Ishikawa (cell line): ENCODE results near the gene ZNF280D.

Experiments used
- CEBPB ChIP-seq: IDR thresholded peaks from 2 replicates; pipeline ENCODE4 v1.6.1; 2012
- CREB1 ChIP-seq: IDR thresholded peaks from 2 replicates; pipeline ENCODE4 v1.6.1; 2012; ENCODE audit warnings: low read depth
- EGR1 ChIP-seq: IDR thresholded peaks from 2 replicates; pipeline ENCODE4 v1.6.1; 2012
- EP300 ChIP-seq: IDR thresholded peaks from 2 replicates; pipeline ENCODE4 v1.6.1; 2012; ENCODE audit warnings: borderline replicate concordance
- FOXM1 ChIP-seq: IDR thresholded peaks from 2 replicates; pipeline ENCODE4 v1.6.1; 2012; ENCODE audit warnings: low read depth, borderline replicate concordance
- NFIC ChIP-seq: IDR thresholded peaks from 2 replicates; pipeline ENCODE4 v1.6.1; 2012
- RAD21 ChIP-seq: IDR thresholded peaks from 2 replicates; pipeline ENCODE4 v1.6.1; 2012; ENCODE audit warnings: low read depth
- TAF1 ChIP-seq: IDR thresholded peaks from 2 replicates; pipeline ENCODE4 v1.6.1; 2012; ENCODE audit warnings: low read depth, mild to moderate bottlenecking
- TCF12 ChIP-seq: IDR thresholded peaks from 2 replicates; pipeline ENCODE4 v1.6.1; 2012; ENCODE audit warnings: low read depth
- TEAD4 ChIP-seq: IDR thresholded peaks from 2 replicates; pipeline ENCODE4 v1.6.1; 2012
- YY1 ChIP-seq: IDR thresholded peaks from 2 replicates; pipeline ENCODE4 v1.6.1; 2012; ENCODE audit warnings: low read depth
- ZBTB7A ChIP-seq: IDR thresholded peaks from 2 replicates; pipeline ENCODE4 v1.6.1; 2012; ENCODE audit warnings: low read depth
- TF ChIP-seq, protein P1 (sequence below): IDR thresholded peaks from 2 replicates; pipeline ENCODE4 v1.6.1; 2012
- TF ChIP-seq, protein P2 (sequence below): IDR thresholded peaks from 2 replicates; pipeline ENCODE4 v1.6.1; 2012; ENCODE audit warnings: low read depth, mild to moderate bottlenecking
- TF ChIP-seq, protein P3 (sequence below): IDR thresholded peaks from 2 replicates; pipeline ENCODE4 v1.6.1; 2012

The ZNF280D gene

DNA sequence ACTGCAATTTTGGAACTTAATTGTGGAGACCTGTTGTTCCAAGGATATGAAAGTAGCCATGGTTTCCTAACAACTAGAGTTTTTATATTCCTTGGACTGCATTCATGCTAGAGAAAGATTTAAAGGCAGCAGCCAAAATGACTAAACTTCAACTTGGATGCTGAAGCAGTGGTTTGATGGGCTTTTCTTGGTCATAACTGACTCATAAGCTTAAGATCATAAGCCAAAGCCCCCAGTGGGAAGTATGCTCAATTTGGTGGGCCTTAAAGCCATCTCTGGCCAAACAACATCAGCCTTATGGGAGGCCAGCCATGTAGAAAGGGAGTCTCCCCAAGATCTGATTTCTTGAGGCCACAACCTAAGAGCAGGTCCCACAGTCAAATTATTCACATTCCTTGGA, 80.2 kb downstream of the ZNF280D start:
- TF ChIP-seq, protein P1, sequence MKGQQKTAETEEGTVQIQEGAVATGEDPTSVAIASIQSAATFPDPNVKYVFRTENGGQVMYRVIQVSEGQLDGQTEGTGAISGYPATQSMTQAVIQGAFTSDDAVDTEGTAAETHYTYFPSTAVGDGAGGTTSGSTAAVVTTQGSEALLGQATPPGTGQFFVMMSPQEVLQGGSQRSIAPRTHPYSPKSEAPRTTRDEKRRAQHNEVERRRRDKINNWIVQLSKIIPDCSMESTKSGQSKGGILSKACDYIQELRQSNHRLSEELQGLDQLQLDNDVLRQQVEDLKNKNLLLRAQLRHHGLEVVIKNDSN, result no peak
- TF ChIP-seq, protein P2, sequence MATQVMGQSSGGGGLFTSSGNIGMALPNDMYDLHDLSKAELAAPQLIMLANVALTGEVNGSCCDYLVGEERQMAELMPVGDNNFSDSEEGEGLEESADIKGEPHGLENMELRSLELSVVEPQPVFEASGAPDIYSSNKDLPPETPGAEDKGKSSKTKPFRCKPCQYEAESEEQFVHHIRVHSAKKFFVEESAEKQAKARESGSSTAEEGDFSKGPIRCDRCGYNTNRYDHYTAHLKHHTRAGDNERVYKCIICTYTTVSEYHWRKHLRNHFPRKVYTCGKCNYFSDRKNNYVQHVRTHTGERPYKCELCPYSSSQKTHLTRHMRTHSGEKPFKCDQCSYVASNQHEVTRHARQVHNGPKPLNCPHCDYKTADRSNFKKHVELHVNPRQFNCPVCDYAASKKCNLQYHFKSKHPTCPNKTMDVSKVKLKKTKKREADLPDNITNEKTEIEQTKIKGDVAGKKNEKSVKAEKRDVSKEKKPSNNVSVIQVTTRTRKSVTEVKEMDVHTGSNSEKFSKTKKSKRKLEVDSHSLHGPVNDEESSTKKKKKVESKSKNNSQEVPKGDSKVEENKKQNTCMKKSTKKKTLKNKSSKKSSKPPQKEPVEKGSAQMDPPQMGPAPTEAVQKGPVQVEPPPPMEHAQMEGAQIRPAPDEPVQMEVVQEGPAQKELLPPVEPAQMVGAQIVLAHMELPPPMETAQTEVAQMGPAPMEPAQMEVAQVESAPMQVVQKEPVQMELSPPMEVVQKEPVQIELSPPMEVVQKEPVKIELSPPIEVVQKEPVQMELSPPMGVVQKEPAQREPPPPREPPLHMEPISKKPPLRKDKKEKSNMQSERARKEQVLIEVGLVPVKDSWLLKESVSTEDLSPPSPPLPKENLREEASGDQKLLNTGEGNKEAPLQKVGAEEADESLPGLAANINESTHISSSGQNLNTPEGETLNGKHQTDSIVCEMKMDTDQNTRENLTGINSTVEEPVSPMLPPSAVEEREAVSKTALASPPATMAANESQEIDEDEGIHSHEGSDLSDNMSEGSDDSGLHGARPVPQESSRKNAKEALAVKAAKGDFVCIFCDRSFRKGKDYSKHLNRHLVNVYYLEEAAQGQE, result no peak
- TF ChIP-seq, protein P3, sequence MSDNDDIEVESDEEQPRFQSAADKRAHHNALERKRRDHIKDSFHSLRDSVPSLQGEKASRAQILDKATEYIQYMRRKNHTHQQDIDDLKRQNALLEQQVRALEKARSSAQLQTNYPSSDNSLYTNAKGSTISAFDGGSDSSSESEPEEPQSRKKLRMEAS, result no peak

DNA sequence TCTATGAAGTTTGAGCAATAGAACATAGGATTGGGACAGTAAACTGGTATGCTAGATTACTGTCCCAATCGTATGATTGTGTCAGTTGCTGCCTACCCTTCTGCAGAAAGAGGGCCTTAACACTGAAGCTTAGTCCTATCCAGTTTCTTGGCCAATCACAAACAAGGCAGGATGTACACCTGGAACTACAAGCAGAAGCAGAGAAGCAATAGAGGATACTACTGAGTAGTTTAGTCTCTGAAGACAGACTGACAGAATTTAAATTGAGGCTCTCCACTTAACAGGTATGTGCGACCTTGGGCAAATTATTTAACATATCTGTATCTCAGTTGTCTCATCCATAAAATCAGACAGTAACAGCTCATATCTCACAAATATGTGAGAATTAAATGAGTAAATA, 85.0 kb downstream of the ZNF280D start:
- no peak for TF ChIP-seq RAD21
- TF ChIP-seq, protein P2, result no peak
- TF ChIP-seq TEAD4, result no peak
- TF ChIP-seq TAF1, result no peak
- no peak for TF ChIP-seq ZBTB7A
- TF ChIP-seq NFIC, result no peak
- TF ChIP-seq EP300, result no peak
- TF ChIP-seq YY1, result no peak
- no peak for TF ChIP-seq CREB1
- TF ChIP-seq FOXM1, result no peak
- no peak for TF ChIP-seq TCF12
- TF ChIP-seq, protein P1, result no peak
- TF ChIP-seq EGR1, result no peak
- no peak for TF ChIP-seq CEBPB

DNA sequence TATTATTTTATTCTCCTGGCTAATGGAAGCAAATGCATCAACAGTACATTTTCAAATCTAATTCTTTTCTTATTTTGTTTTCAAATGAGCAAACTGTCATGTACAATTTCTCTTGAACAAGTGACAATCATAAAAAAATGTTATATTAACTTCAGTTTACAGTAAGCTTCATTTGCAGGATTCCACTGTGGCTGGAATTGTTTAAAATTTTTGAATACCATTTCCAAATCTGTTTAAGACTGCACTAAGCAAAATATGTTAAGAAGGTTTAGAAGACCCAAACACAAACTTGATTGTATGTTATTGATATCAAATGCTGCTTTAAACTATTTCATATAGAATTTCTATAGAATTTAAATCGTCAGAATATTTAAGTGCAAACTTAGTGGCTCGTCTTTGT, 92.8 kb downstream of the ZNF280D start:
- TF ChIP-seq CREB1, result no peak
- TF ChIP-seq EGR1, result no peak
- no peak for TF ChIP-seq ZBTB7A
- TF ChIP-seq CEBPB, result no peak
- TF ChIP-seq TEAD4, result no peak
- no peak for TF ChIP-seq TCF12
- TF ChIP-seq, protein P2, result no peak
- no peak for TF ChIP-seq NFIC
- TF ChIP-seq, protein P1, result no peak
- TF ChIP-seq, protein P3, result no peak
- TF ChIP-seq FOXM1, result no peak
- no peak for TF ChIP-seq TAF1
- TF ChIP-seq EP300, result no peak
- TF ChIP-seq YY1, result no peak
- no peak for TF ChIP-seq RAD21

DNA sequence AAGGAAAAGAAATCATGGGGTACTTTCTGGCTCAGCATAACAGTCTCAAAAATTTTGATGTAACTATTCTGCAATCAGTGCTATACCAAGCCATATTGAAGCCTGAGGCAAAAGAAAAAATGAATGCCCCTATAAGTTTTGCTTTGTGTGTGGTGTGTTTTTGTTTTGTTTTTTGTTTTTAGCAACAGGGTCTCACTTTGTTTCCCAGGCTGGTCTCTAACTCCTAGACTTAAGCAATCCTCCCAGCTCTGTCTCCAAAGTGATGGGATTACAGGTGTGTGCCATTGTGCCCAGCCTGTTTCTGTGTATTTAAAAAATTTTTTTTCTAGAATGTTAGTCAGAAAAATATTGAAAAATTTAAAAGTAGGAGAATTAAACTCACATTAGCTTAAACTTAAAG, 93.2 kb downstream of the ZNF280D start:
- TF ChIP-seq YY1 (no peak), TAF1 (no peak), EGR1 (no peak), ZBTB7A (no peak), CREB1 (no peak), CEBPB (no peak)
- TF ChIP-seq, protein P1, result no peak
